IMR-90 (cell line): ENCODE measurements around the gene CD70.

Experiments
- CEBPB ChIP-seq: IDR thresholded peaks from 2 replicates; pipeline ENCODE4 v1.6.1; 2012; ENCODE audit warnings: low read depth, low read length, improper control_type of control experiment
- CHD1 ChIP-seq: IDR thresholded peaks from 2 replicates; pipeline ENCODE4 v1.6.1; 2012; ENCODE audit warnings: low read depth, low read length, improper control_type of control experiment
- FOS ChIP-seq: fragments of 150-350 bp; IDR thresholded peaks from 2 replicates; pipeline ENCODE4 v1.6.1; 2016; ENCODE audit warnings: low read depth, low read length
- MXI1 ChIP-seq: IDR thresholded peaks from 2 replicates; pipeline ENCODE4 v1.6.1; 2012; ENCODE audit warnings: low read depth, mild to moderate bottlenecking, low read length, moderate library complexity, borderline replicate concordance
- NFE2L2 ChIP-seq: fragments of 150-350 bp; IDR thresholded peaks from 2 replicates; pipeline ENCODE4 v1.6.1; 2016; ENCODE audit warnings: low read depth, mild to moderate bottlenecking, low read length
- POLR2A ChIP-seq: IDR thresholded peaks from 2 replicates; pipeline ENCODE4 v1.6.1; 2012; ENCODE audit warnings: mild to moderate bottlenecking, low read depth, low read length
- RAD21 ChIP-seq: IDR thresholded peaks from 2 replicates; pipeline ENCODE4 v1.6.1; 2012; ENCODE audit warnings: low read length, improper control_type of control experiment
- RCOR1 ChIP-seq: IDR thresholded peaks from 2 replicates; pipeline ENCODE4 v1.6.1; 2012; ENCODE audit warnings: mild to moderate bottlenecking, low read length, improper control_type of control experiment; ENCODE audit not compliant: insufficient replicate concordance
- SMC3 ChIP-seq: fragments of 150-350 bp; IDR thresholded peaks from 2 replicates; pipeline ENCODE4 v1.6.1; 2016; ENCODE audit warnings: low read depth, mild to moderate bottlenecking, antibody characterized with exemption, low read length, moderate library complexity
- TF ChIP-seq, protein P1 (sequence below): conservative IDR thresholded peaks from 2 replicates; pipeline ENCODE4 v1.5.1; 2012; ENCODE audit warnings: mild to moderate bottlenecking, low read depth, low read length, improper control_type of control experiment
- TF ChIP-seq, protein P2 (sequence below): fragments of 150-350 bp; IDR thresholded peaks from 2 replicates; pipeline ENCODE4 v1.6.1; 2017; ENCODE audit warnings: mild to moderate bottlenecking, antibody characterized with exemption, low read length, low read depth

DNA sequence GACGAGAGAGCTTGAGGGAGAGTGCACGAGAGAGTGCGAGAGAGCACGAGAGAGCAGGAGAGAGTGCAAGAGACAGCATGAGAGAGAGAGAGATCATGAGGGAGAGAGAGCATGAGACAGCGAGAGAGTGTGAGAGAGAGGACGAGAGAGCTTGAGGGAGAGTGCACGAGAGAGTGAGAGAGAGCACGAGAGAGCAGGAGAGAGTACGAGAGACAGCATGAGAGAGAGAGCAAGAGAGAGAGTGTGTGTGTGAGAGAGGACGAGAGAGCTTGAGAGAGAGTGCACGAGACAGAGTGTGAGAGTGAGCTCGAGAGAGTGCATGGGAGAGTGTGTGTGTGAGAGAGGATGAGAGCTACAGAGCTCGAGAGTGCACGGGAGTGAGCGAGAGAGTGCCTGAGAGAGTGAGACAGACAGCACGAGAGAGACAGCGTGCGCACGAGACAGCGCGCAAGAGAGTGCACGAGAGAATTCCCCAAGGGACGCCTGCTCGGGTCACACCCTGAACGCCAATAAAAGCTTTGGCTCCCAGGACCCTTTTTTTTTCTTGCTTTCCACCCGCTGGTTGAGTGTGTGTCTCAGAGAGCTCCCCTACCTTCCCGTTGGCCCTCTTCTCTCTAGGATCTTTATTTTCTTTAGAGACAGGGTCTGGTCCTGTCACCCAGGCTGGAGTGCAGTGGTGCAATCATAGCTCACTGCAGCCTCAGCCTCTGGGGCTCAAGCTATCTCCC lies 3.7 kb downstream of the CD70 start:
- TF ChIP-seq, protein P1, sequence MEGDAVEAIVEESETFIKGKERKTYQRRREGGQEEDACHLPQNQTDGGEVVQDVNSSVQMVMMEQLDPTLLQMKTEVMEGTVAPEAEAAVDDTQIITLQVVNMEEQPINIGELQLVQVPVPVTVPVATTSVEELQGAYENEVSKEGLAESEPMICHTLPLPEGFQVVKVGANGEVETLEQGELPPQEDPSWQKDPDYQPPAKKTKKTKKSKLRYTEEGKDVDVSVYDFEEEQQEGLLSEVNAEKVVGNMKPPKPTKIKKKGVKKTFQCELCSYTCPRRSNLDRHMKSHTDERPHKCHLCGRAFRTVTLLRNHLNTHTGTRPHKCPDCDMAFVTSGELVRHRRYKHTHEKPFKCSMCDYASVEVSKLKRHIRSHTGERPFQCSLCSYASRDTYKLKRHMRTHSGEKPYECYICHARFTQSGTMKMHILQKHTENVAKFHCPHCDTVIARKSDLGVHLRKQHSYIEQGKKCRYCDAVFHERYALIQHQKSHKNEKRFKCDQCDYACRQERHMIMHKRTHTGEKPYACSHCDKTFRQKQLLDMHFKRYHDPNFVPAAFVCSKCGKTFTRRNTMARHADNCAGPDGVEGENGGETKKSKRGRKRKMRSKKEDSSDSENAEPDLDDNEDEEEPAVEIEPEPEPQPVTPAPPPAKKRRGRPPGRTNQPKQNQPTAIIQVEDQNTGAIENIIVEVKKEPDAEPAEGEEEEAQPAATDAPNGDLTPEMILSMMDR = no peak
- TF ChIP-seq, protein P2, sequence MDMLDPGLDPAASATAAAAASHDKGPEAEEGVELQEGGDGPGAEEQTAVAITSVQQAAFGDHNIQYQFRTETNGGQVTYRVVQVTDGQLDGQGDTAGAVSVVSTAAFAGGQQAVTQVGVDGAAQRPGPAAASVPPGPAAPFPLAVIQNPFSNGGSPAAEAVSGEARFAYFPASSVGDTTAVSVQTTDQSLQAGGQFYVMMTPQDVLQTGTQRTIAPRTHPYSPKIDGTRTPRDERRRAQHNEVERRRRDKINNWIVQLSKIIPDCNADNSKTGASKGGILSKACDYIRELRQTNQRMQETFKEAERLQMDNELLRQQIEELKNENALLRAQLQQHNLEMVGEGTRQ = no peak
- TF ChIP-seq CEBPB (no peak), POLR2A (no peak), SMC3 (no peak), RAD21 (no peak), MXI1 (no peak), FOS (no peak), NFE2L2 (no peak), RCOR1 (no peak), CHD1 (no peak)
